ENCODE data around the gene ITPKC. TPM values are rescaled to one million over a fixed set of nuclear protein-coding genes. Genes with fewer than 3 reads are reported as not detected.

Gene ITPKC
- total RNA-seq, 1 donor from 2014 or later, result 29.8 TPM

DNA sequence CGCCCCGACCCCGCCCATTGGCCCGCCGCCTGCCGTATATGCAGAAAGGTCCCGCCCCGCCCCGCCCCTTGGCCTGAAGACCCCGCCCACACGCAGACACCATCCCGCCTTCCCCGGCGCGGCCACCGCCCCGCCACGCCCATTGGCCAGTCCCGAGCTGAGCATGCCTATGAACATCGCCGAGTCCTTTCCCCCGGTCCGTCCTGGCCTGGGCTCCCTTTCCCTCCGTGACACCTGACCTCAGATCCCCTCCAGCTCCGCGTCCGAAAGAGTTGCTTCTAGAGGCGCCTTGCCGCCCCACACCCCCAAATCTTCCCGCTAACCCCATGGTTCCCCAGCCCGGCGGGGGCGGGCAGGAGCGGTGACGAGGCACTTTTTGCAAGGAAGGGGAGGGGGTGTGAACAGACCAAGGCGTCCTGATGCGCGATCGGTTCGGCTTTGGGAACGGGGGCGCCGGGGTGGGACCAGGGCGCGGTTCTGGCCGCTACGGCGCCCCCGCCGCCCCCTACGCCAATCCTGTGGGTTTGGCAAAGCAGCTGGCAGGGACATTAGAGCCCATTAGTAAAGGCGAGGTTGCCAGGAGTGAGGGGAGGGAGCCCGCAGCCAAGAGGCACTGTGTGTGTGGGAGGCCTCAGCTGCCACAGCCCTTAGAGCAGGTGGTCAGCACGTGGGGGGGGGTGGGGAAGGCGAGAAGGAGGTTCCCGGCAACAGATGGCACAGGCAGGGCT lies 26.1 kb upstream of the ITPKC start:
- DNase-seq, result peak; percentile 93

DNA sequence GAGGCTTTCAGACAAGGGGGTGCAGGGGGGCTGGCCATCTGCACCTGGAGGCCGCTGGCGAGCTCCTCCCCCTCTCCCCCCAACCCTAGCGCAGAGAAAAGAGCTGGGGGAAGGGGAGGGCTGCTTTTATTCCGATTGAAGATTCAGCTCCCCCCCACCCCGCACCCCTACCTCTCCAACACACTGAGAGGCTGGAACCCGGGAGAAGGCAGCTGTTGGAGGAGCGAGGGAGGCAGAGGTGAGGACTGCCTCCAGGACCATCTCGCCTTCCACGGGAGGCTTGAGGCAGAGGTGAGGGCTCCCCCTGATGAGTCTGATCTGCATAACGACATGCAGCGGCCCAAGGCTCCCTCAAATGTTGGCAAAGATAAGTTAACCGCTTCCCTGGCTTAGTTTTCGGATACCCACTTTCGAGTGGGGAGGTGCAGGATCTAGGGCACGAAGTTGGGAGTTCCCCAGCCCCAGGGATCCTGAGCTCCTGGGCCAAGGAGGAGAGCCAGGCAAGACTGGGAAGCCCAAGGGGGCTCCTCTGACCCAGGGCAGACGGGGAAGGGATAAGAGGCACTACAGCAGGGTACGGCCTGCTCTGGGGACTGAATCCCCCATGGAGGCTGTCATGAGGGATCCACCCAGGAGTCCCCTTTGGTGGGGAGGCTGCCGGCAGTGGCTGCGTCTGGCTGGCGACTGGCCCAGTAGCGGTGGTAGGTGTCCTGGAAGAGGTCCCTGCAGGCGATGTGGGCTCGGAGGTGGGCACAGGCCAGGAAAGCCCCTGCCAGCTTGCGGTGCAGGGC lies 25.3 kb upstream of the ITPKC start:
- no peak for DNase-seq

DNA sequence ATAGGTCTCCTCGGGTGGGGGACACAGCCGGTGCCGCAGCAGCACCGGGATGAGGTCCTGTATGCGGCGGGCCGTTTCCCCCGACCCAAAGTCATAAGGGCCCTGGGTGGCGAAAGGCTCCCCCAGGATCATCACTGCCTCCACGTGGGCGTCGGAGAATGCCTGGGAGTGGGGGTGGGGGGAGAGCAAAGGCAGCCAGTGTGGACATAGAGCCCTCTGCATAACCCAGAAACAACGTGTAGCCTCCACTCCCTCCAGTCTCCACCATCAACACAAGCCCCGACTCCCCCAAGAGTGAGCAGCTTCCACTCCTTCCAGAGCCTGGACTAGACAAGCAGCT lies 24.7 kb upstream of the ITPKC start:
- no peak for DNase-seq

DNA sequence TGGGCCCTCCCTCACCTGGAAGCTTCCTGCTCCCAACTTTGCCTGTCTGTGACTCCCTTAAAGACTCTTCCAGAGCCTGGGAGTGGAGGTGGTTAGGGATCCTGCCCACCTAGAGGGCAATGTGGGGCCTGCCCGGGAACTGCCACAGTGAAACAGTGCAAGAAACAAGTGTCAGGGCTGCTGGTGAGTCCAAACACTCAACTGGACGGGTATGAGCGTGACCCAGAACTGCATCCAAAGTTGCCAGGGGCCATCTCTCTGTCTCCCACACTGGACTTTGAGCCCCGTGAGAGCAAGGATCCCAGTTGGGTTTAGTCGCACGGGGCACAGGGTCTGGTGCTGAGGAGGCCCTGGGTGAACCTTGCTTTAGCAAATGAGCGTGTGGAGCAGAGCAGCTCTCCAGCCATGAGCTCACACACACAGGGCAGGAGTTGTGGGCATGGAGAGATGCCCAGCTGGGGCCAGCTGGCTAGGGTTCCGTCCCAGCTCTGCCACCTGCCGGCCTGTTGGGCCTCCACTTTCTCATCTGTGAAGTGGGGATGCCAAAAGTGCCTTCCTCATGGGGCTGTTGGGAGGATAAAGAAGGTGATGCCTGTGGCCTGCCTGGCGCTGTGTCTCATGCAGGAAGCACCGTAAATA lies 23.6 kb upstream of the ITPKC start:
- DNase-seq, result no peak

DNA sequence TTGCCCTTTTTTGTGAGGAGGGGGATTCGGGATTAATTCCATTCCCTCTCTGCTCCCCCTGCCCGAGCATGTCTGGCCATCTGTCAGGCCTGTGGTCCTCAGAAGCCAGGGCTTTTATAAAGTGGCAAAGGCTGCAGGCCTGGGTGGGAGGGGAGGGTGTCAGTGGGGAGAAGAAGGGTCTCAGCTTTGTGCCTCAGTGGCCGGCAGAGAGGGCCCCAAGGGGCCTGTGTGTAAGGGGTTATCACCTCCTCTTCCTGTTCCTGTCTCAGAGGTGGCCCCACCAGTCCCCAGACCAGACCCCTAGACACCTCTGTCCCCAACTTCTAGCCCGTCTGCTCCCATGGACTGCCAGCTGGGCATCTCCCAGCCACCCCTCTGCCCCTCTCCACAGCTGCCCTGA lies 23.0 kb upstream of the ITPKC start:
- DNase-seq, result no peak

DNA sequence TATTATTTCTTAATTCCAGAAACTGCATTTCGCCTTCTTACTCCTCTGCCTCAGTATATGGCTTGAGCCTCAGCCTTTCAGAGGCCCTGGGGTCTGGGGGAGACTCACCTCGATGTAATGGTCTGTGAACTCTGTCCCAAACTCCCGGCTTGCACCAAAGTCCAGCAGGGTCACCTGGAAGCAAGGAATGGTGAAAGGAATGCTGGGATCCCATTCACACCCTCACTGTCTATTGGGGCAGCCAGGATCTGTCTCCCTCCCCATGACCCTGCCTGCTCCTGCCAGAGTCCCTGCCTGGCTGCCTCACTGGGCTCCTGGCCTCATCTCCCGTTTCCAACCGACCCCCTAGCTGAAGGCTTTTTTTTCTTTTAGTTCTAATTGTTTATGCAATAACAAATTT lies 21.0 kb upstream of the ITPKC start:
- no peak for DNase-seq

DNA sequence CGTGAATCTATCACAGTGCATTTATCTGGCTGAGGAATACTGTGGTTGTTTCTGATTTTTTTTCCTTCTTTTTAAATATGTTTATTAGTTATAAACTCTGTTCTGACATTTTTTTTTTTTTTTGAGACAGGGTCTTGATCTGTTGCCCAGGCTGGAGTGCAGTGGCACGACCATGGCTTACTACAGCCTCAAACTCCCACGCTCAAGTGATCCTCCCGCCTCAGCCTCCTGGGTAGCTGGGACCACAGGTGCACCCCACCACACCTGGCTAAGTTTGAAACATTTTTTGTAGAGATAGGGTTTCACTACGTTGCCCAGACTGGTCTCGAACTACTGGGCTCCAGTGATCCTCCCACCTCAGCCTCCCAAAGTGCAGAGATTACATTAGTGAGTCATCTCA lies 19.9 kb upstream of the ITPKC start:
- no peak for DNase-seq

DNA sequence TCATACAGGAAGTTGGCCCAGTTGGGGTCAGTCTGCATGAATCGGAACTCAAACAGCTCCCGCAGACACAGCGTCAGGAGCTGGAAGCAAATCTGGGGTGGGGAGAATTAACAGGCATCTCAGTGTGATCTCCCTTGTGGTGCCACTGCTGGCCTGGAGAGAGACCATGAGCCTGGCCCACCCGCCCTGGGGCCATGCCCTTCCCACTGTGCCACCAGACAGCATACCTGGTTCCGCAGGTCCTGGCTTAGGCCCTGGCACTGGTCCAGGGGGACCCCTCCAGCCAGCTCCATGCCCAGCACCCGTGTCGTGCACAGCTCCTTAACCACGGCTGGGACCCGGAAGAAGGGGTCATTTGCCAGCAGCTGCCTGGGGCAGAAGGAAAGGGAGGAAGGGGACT lies 16.8 kb upstream of the ITPKC start:
- no peak for DNase-seq

DNA sequence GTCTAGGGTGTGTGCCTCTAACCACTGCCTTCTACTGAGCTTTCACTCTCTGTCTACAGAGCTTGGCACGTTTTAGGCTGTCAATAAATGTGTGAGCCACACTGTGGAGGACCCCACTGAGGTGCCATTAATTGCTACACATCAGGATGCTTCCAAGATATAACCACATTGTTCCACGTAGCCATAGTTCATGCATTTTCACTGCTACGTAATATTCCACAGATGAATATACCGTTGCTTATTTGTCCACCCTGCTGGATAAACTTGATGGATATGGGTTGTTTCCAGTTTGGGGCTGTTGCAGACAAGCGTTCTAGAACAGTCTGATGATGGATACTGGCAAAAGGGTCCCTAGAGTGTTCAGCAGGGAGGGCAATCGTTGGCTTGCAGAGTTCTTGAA lies 15.2 kb upstream of the ITPKC start:
- DNase-seq, result no peak

DNA sequence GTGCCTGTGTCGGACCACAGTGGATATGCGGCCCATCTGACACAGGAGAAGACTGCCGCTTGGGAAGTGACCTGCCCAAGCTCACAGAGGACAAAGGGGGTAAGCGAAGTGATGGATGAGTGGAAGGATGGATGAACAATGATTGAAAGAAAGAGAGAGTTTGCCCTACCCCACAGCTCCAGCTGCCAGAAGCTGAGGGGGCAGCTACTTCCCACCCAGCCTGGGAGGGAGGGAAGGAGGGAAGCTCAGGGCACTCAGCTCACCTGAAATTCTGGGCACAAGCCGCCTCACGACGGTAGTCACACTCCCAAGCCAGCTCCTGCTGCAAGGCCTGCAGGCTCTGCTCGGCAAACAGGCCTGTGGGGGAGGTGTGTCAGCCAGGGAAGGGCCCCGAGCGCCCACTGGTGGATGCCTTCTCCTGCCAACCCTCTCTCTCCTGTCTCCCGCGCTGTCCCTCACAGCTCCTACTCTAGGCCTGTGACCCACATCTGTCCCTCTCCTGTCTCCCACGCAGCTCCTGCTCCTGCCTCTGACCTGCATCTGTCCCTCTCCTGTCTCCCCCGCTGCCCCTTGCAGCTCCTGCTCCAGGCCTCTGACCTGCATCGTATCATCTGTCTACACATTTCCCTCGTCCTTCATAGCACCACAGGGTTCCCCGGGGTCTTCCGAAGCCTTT lies 14.4 kb upstream of the ITPKC start:
- no peak for DNase-seq

DNA sequence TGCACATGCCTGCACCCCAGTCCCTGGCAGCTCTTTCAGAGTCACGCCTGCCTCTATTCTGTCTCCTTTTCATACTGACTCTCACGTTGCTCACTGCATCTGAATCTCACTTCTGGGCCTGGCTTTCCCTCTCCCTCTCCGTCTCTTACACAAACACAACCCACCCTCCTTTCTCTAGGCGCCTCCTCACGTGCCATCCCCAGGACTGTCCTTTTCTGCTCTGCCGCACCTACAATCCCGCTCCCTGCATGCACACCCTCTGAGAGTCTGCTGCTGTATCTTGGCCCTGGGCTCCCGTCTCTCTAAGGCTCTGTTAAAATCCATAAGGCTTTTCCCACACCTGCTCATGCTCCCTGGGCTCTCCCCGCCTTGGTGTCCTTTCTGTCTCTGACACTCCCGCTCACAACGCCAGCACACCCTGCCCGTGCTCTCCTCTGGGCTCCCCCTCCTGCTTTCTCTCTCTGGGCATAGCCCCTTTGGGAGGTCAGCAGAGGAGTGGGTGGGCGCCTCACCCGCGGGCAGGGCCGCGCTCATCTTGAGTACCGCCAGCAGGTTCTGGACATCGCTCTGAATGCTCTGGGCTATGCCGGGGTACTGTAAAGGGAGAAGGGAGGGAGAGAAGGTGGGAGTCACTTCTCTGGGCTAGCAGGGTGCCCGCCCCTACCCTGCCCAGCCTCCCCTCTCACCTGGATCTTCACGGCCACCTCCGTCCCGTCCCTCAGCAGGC lies 13.7 kb upstream of the ITPKC start:
- no peak for DNase-seq

DNA sequence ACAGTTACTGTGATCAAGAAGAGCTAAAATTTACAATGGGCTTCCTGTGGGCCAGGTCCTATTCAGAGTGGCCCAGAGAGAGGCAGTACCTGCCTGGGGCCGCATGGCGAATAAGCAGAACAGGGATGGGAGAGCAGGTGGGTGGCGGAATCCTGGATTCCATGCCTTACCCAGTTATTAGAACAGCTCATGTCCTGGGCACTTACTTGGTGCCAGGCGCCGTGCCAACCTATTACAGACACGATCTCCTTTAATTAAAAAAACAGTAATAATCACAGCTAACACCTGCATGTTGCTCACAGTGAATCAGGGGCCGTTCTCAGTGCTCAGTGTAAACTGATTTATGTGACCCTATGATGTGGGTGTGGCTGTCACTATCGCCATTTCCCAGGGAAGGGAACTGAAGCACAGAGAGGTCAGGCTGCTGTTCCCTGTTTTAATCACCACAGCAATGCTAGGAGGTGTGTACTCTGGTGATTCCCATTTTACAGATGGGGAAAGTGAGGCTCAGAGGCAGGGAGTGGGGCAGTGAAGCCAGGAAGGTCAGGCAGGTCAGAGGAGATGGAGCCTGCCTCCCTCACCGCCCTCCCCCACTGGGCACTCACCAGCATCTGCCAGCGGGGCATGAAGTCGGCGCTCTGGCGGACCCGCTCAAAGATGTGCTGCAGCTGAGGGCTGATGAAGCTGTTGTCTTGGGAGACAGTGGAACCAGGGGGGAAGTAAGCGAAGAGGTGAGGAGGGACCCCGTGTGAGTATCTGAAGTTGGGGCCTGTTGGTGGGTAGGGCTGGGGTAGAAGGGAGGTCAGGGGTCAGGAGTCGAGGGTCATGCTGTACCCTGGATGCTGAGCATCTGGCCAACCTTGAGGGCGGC lies 12.2 kb upstream of the ITPKC start:
- no peak for DNase-seq

DNA sequence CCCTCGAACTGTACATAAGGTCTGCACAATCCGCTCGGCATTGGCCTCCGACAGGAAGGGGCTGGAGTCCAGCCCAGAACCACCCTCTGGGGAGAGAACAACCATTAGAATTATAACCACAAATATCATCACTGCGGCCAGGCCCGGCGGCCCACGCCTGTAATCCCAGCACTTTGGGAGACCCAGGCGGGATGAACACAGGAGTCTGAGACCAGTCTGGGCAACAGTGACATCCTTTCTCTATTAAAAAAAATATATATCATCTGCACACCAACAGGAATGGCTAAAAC lies 11.6 kb upstream of the ITPKC start:
- DNase-seq, result no peak

DNA sequence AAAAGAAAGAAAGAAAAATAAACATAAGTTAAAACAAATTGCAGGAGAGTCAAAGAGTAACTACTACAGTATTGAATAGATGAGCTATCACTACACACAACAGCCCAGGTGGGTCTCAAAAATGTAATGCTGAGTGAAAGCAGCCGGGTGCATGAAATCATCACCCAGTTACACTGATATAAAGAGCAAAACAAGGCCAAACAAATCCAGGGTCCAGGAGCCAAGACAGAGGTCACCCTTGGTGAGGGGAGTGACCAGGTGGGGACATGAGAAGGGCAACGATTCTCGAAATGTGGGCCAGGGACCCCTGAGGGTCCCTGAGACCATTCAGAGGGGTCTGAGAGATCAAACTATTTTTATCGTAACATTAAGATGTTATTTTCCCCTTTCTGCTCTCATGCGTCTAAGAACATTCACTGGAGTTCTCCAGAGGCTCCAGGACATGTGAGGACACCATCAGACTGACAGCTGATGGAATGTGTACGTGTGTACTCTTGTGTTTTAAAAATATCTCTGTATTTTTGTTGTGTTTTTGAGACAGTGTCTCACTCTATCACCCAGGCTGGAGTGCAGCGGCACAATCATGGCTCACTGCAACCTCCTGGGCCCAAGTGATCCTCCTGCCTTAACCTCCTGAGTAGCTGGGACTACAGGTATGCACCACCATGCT lies 10.8 kb upstream of the ITPKC start:
- DNase-seq, result no peak

DNA sequence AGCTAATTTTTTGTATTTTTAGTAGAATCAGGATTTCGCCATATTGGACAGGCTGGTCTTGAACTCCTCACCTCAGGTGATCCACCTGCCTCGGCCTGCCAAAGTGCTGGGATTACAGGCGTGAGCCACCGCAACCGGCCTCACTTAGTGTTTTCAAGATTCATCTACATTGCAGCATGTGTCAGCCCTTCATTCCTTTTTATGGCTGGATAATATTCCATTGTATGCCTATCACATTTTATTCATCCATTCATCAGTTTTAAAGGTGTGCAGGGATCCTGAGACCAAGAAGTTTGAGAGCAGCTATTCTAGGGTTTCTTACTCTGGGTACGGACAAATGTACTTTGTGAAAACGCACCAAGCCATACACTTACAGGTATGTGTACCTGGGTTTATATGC lies 9.3 kb upstream of the ITPKC start:
- no peak for DNase-seq

DNA sequence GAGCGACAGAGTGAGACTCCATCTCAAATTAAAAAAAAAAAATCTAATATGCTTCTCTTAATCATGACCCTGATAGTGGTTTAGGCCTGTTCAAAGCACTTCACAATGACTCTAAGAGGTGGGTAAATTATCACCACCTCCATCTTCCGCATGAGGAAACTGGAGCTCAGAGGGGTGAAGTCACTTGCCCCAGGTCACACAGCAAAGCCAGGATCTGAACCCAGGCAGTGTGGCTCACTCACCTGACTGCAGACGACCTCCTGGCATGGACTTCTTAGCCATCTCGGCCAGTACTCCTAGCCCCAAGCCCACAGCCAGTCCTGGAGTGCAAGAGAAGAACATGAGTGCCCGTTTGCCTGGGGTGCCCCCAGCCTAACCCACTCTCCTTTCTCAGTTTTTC lies 7.1 kb upstream of the ITPKC start:
- DNase-seq, result no peak

DNA sequence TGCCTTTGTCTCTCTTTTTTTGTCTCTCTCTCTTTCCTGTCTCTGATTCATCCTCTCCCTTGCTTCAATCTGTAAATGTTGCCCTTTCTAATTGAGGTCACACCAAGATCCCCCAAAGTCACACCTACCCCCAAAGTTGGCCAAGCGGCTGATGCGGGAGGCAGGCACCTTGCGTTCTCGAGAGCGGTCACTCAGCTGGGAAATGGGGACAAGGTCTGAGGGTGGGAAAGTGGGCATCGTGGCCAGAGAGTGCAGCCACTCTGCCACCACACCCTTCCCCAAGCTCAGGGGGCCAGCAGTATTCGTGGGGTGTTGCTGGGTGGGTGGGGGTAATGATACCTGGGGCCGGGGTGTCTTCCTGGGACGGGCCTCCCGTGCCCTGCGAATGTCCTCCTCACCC lies 3.0 kb upstream of the ITPKC start:
- no peak for DNase-seq

DNA sequence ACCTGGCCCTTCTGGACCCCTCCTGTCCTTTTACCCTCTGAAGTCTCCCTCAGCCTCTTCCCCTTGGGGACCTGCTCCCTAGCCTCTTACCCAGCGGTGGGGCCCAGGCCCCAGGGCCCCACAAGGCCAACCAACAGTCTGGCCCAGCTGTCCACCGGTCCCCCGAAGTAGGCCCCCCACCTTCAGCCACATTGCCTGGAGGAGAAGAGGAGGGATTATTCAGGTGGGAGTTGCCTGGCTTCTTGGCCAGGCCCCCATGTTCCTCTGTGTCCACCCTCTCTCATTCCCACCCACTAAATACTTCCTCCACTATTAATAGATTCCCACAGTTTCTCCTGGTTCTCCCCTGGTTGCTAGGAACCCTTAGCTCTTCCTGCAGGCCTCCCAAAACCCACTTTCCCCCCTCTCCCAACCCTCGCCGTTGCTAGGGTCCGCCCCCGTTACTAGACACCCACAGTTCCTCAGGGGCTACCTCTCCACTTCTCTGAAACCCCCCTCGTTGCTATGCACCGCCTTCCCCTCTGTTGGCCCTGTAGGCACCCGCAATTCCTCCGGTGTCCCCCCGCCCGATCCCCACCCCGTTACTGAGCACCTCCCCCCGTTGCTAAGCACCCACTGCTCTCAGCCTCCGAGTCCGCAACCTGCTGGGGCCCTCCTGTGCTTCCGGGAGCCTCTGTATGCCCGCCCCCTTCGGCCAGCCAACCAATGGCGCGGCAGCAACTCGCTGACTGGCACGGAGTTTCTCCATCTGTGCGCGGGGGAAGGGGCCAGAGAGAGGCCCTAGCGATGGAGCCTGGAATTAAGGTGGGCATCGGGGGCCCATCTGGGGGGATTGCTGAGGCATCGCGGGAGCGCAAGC lies 2.2 kb upstream of the ITPKC start:
- peak; percentile 95 for DNase-seq

DNA sequence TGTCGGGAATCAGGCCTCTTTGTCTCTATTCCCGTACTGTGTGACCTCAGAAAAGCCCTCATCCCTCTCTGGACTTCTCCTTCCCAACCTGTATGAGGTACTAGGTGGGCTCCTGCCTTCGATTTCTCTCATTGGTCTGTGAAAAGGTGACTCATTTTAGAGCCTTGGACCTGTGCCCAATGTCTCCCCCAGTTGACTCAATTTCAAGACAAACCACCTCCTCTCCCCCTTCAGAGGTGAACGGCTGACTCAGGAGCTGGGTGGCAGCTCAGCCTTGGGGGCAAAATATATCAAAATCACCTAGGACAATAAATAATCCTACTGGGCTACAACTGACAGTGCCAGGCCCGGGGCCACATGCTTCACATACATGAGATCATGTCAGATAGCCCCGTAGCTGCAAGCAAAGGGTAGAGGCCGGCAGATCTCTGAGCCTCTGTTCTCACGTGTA lies 856 bp upstream of the ITPKC start:
- DNase-seq, result no peak

DNA sequence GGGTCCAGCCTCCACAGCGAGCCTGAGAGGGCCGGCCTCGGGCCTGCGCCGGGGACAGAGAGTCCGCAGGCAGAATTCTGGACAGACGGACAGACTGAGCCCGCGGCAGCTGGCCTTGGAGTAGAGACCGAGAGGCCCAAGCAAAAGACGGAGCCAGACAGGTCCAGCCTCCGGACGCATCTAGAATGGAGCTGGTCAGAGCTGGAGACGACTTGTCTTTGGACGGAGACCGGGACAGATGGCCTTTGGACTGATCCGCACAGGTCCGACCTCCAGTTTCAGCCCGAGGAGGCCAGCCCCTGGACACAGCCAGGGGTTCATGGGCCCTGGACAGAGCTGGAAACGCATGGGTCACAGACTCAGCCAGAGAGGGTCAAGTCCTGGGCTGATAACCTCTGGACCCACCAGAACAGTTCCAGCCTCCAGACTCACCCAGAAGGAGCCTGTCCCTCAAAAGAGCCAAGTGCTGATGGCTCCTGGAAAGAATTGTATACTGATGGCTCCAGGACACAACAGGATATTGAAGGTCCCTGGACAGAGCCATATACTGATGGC lies 490 bp downstream of the ITPKC start:
- no peak for DNase-seq
